ENCODE results near the gene COMP. TPM values are rescaled to one million over a fixed set of nuclear protein-coding genes. Genes with fewer than 3 reads are reported as not detected.
A peak's percentile ranks its signal among the peaks of the same experiment; 100 is the strongest.

COMP gene
- 0.04 TPM in 1 of 2 replicates, not detected in the other for total RNA-seq (2014; rRNA removed)
- not detected for Bru-seq, nascent RNA
- BruChase-seq, experiment 1, labeled RNA remaining after a 6-hour chase: percentile 8 among the genes with signal in this experiment
- not detected for BruChase-seq, experiment 2, labeled RNA remaining after a 2-hour chase
- long read RNA-seq: 0 reads

DNA sequence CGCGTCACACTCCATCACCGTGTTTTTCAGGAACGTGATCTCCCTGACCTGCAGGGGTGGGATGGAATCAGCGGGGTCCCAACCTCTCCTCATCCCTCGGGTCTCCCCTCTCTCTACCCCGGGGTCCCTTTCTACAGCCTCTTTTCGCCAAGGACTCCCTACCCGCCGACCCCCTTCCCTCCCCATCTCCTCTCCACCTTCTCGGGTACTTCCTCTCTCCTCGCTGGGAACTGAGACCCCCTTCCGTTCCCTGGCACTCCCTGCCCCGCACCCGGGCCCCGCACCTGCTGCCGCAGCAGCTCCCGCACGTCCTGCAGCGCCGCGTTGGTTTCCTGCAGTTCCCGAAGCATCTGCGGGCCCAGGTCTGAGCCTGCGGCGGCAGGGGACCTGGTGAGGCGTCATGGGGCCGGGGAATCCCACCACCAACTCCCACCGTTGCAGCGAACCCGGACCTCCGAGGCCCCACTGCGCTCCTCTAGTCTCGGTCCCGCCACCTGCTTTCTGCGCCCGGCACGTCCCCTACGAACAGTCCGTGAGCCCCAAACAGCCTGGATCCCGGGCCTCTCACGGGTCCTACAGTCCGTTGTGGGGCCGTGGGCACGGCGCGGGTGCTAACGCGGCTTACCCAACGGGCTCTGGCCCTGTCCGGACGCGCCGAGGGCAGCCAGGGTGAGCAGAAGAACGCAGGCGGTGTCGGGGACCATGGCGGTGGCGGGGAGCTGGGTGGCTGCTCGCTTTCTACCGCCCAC, at the start of gene COMP:
COMP (minus strand) TSS at position 740 of the 749 bp plus-strand sequence; CDS start at position 704, 36 bp downstream.
- H3K79me2 ChIP-seq (ENCODE audit: low read length): no peaks in the 10 kb centered on the region
- H3K4me2 ChIP-seq (ENCODE audit: low read length): peak within 1 kb of the TSS; percentile 60
- no TSS peak for BruUV-seq (replicated peaks)

GRCh38 chr19:18840288-18841267, 49.5 kb upstream of the COMP start:
- no TSS peak for BruUV-seq (replicated peaks)
- POLR2A ChIA-PET (ENCODE audit: unreplicated experiment): no interaction called here
- no peak for ATAC-seq

More for the DNA sequence above, at the start of gene COMP:
- no peak for ATAC-seq
- Histone ChIP-seq H3K9me3 (ENCODE audit: low read length) (no peaks in the 10 kb centered on the region), H3F3A (ENCODE audit: low read length, unreplicated experiment) (no peaks in the 10 kb centered on the region), H3K9ac (ENCODE audit: low read length) (no peak within 1 kb of the TSS), H3K36me3 (ENCODE audit: low read depth, low read length) (no peaks in the 10 kb centered on the region), H3K27ac (ENCODE audit: low read length) (no peak within 1 kb of the TSS), H4K20me1 (ENCODE audit: low read length) (no peaks in the 10 kb centered on the region), H3K4me1 (ENCODE audit: insufficient read depth, low read length) (no peaks in the 10 kb centered on the region), H2AFZ (ENCODE audit: low read length) (peak within 1 kb of the TSS; percentile 45; the same call in 1 of the 2 replicates), H3K27me3 (ENCODE audit: low read length) (peaks cover 27% of the 10 kb centered on the region), H3K9me2 (replicated peaks; ENCODE audit: low read length) (no peaks in the 10 kb centered on the region), H3K4me3 (ENCODE audit: low read length) (peak within 1 kb of the TSS; percentile 24; the same call in 1 of the 2 replicates)
- DNase-seq: no peak
- TF ChIP-seq EZH2 (IDR thresholded peaks at IDR 0.05; ENCODE audit: low read length, unreplicated experiment): peak; percentile 79
- TF ChIP-seq EZH2phosphoT487 (IDR thresholded peaks at IDR 0.05; ENCODE audit: borderline replicate concordance, low read length): no peak
- POLR2A ChIA-PET (ENCODE audit: unreplicated experiment): no interaction called here
- CTCF ChIA-PET: no interaction called here
- intact Hi-C loops (cut with micrococcal nuclease): no loop called here

More at GRCh38 chr19:18840288-18841267, 49.5 kb upstream of the COMP start:
- no peak overlapping the region for H3K9ac ChIP-seq (ENCODE audit: low read length)
- H3K4me3 ChIP-seq (ENCODE audit: low read length): no peak overlapping the region
- peaks cover 82% of the 10 kb centered on the region for H4K20me1 ChIP-seq (ENCODE audit: low read length)
- no peaks in the 10 kb centered on the region for H3K9me2 ChIP-seq (replicated peaks; ENCODE audit: low read length)
- H3K27me3 ChIP-seq (ENCODE audit: low read length): no peaks in the 10 kb centered on the region
- intact Hi-C loops (cut with micrococcal nuclease): no loop called here
- H3K4me1 ChIP-seq (ENCODE audit: insufficient read depth, low read length): no peaks in the 10 kb centered on the region
- no peak overlapping the region for H3K27ac ChIP-seq (ENCODE audit: low read length)
- no peak overlapping the region for H3K4me2 ChIP-seq (ENCODE audit: low read length)
- no peak for DNase-seq
- no peak overlapping the region for H2AFZ ChIP-seq (ENCODE audit: low read length)
- peaks cover 12% of the 10 kb centered on the region; the same call in 1 of the 2 replicates for H3K36me3 ChIP-seq (ENCODE audit: low read depth, low read length)
- peaks cover 100% of the 10 kb centered on the region for H3K79me2 ChIP-seq (ENCODE audit: low read length)
- CTCF ChIA-PET: no interaction called here
- H3F3A ChIP-seq (ENCODE audit: low read length, unreplicated experiment): no peaks in the 10 kb centered on the region
- no peaks in the 10 kb centered on the region for H3K9me3 ChIP-seq (ENCODE audit: low read length)
- no peak for TF ChIP-seq CTCF (conservative IDR thresholded peaks at IDR 0.05; ENCODE audit: low read depth, low read length)
- TF ChIP-seq EZH2phosphoT487 (IDR thresholded peaks at IDR 0.05; ENCODE audit: borderline replicate concordance, low read length): no peak
- TF ChIP-seq EZH2 (IDR thresholded peaks at IDR 0.05; ENCODE audit: low read length, unreplicated experiment): no peak
